ENCODE results near the gene CFAP54. TPM values are rescaled to one million over a fixed set of nuclear protein-coding genes. Genes with fewer than 3 reads are reported as not detected.
"Not testable (repeated sequence)": the region's sequence is repeated elsewhere in the genome, so short reads cannot be mapped to it uniquely, and the experiment has no call there.

Gene CFAP54
- polyA plus RNA-seq, 1 of the 3 experiments (the other 2 are of a cell fraction): 0.87 TPM

GRCh38 chr12:96587691-96588090, 98.3 kb downstream of the CFAP54 start:
- ChIA-PET POLR2A (no interaction called here), CTCF (no interaction called here)
- no peak overlapping the region for H2AFZ ChIP-seq (ENCODE audit: low read depth)
- no peaks in the 10 kb centered on the region for H4K20me1 ChIP-seq (ENCODE audit: insufficient read depth)
- no peaks in the 10 kb centered on the region for H3K79me2 ChIP-seq (ENCODE audit: insufficient read depth)
- no peak overlapping the region for H3K27ac ChIP-seq (ENCODE audit: low read depth in 2 of 2, low read length in 1 of 2)
- no peak for TF ChIP-seq ELF1 (IDR thresholded peaks at IDR 0.05)
- TF ChIP-seq TEAD4 (IDR thresholded peaks at IDR 0.05; ENCODE audit: borderline replicate concordance, insufficient read depth): no peak
- no peak for TF ChIP-seq FOXJ3 (CRISPR knock-in tag; IDR thresholded peaks at IDR 0.05)
- no peak for TF ChIP-seq RXRA (IDR thresholded peaks at IDR 0.05; ENCODE audit: borderline replicate concordance, low read depth)
- no peak for TF ChIP-seq TAF1 (IDR thresholded peaks at IDR 0.05; ENCODE audit: borderline replicate concordance, low read depth, low read length)
- no peak for TF ChIP-seq RFX5 (IDR thresholded peaks at IDR 0.05; ENCODE audit: low read length)
- no peak for TF ChIP-seq EZH2phosphoT487 (IDR thresholded peaks at IDR 0.05; ENCODE audit: borderline replicate concordance, low read depth)
- no peak for TF ChIP-seq YY1 (IDR thresholded peaks at IDR 0.05; ENCODE audit: low read depth)
- TF ChIP-seq TCF12 (IDR thresholded peaks at IDR 0.05): no peak
- H3K4me3 ChIP-seq (ENCODE audit: low read depth in 2 of 2, low read length in 1 of 2): no peak overlapping the region
- H3K4me2 ChIP-seq: no peak overlapping the region
- no peak overlapping the region for H3K9ac ChIP-seq
- H3K27me3 ChIP-seq (ENCODE audit: insufficient read depth): no peaks in the 10 kb centered on the region
- peaks cover 7% of the 10 kb centered on the region for H3F3A ChIP-seq (replicated peaks; ENCODE audit: insufficient read depth)
- H3K9me2 ChIP-seq: no peaks in the 10 kb centered on the region
- H3K9me3 ChIP-seq: no peaks in the 10 kb centered on the region
- H3K4me1 ChIP-seq (ENCODE audit: control insufficient read depth in 1 of 2, insufficient read depth in 2 of 2, low read depth in 1 of 2, low read length in 1 of 2): no peaks in the 10 kb centered on the region
- 15% methylated on average over 2 of the region's 2 CpGs for WGBS (ENCODE audit: low lambda C conversion rate)
- no peaks in the 10 kb centered on the region for H3K36me3 ChIP-seq (replicated peaks in 1 of 2; ENCODE audit: control insufficient read depth in 1 of 2, insufficient read depth in 2 of 2, low read length in 1 of 2)
- no peak for DNase-seq

- H3K79me2 ChIP-seq (ENCODE audit: insufficient read depth): no peaks in the 10 kb centered on the region
- H3K4me2 ChIP-seq: no peak overlapping the region
- H3K27ac ChIP-seq (ENCODE audit: low read depth in 2 of 2, low read length in 1 of 2): no peak overlapping the region
- DNase-seq: no peak
- H2AFZ ChIP-seq (ENCODE audit: low read depth): no peak overlapping the region
- H3K4me1 ChIP-seq (ENCODE audit: control insufficient read depth in 1 of 2, insufficient read depth in 2 of 2, low read depth in 1 of 2, low read length in 1 of 2): no peaks in the 10 kb centered on the region
- no peak for TF ChIP-seq MXI1 (IDR thresholded peaks at IDR 0.05; ENCODE audit: low read depth, low read length)
- no peak for TF ChIP-seq REST (IDR thresholded peaks at IDR 0.05; ENCODE audit: low read depth, low read length)
- no peaks in the 10 kb centered on the region for H3K9me3 ChIP-seq
- H3K9me2 ChIP-seq: no peaks in the 10 kb centered on the region
- POLR2A ChIA-PET: no interaction called here
- WGBS (ENCODE audit: low lambda C conversion rate): 38% methylated on average over 4 of the region's 4 CpGs
- no peak overlapping the region for H3K4me3 ChIP-seq (ENCODE audit: low read depth in 2 of 2, low read length in 1 of 2)
- no peak overlapping the region for H3K9ac ChIP-seq
- H4K20me1 ChIP-seq (ENCODE audit: insufficient read depth): no peaks in the 10 kb centered on the region
- H3K36me3 ChIP-seq (replicated peaks in 1 of 2; ENCODE audit: control insufficient read depth in 1 of 2, insufficient read depth in 2 of 2, low read length in 1 of 2): no peaks in the 10 kb centered on the region
- CTCF ChIA-PET: interaction anchor here (1.0 kb wide), 1 partner anchor 9 kb away, joined by 4 read pairs; no protein-coding TSS in a partner anchor
- no peaks in the 10 kb centered on the region for H3F3A ChIP-seq (replicated peaks; ENCODE audit: insufficient read depth)
- H3K27me3 ChIP-seq (ENCODE audit: insufficient read depth): no peaks in the 10 kb centered on the region
These were observed 101.6 kb downstream of the CFAP54 start for GRCh38 chr12:96590970-96591369.

- H3K4me1 ChIP-seq (ENCODE audit: control insufficient read depth in 1 of 2, insufficient read depth in 2 of 2, low read depth in 1 of 2, low read length in 1 of 2); DNase-seq; H3K4me3 ChIP-seq (ENCODE audit: low read depth in 2 of 2, low read length in 1 of 2); H2AFZ ChIP-seq (ENCODE audit: low read depth); H3K9me3 ChIP-seq; H3K27me3 ChIP-seq (ENCODE audit: insufficient read depth); H4K20me1 ChIP-seq (ENCODE audit: insufficient read depth); H3K9ac ChIP-seq; H3F3A ChIP-seq (replicated peaks; ENCODE audit: insufficient read depth); POLR2A ChIA-PET; H3K27ac ChIP-seq (ENCODE audit: low read depth in 2 of 2, low read length in 1 of 2); H3K36me3 ChIP-seq (replicated peaks in 1 of 2; ENCODE audit: control insufficient read depth in 1 of 2, insufficient read depth in 2 of 2, low read length in 1 of 2); H3K4me2 ChIP-seq; H3K9me2 ChIP-seq; H3K79me2 ChIP-seq (ENCODE audit: insufficient read depth): not testable (repeated sequence)
- CTCF ChIA-PET: interaction anchor here (0.8 kb wide), 1 partner anchor 25 kb away, joined by 3 read pairs; no protein-coding TSS in a partner anchor
- 0% methylated on average over 1 of the region's 3 CpGs for WGBS (ENCODE audit: low lambda C conversion rate)
These were observed 115.0 kb downstream of the CFAP54 start for GRCh38 chr12:96604374-96604773.
